GM23248 (cell line): ENCODE results near the gene SLX4IP. TPM values are rescaled to one million over a fixed set of nuclear protein-coding genes. Genes with fewer than 3 reads are reported as not detected.
A peak's percentile ranks its signal among the peaks of the same experiment; 100 is the strongest.

Experiments used
- DNase-seq: peaks from one replicate; pipeline ENCODE4 v3.0.0-alpha.2; 2015
- H2AFZ ChIP-seq: fragments of 200-600 bp; sonication (generic); 2 replicates; pipeline ENCODE4 v1.6.1; 2016; ENCODE audit warnings: antibody characterized with exemption
- H3F3A ChIP-seq: fragments of 200-600 bp; sonication (generic); 2 replicates; pipeline ENCODE4 v1.6.1; 2016; ENCODE audit warnings: mild to moderate bottlenecking, antibody characterized with exemption, mixed run types; ENCODE audit not compliant: insufficient read depth
- H3K27ac ChIP-seq: fragments of 200-600 bp; sonication (generic); 2 replicates; pipeline ENCODE4 v1.5.1; 2016; ENCODE audit warnings: mild to moderate bottlenecking
- H3K27me3 ChIP-seq: fragments of 200-600 bp; sonication (generic); replicated peaks from 2 replicates; pipeline ENCODE4 v1.6.1; 2016; ENCODE audit warnings: mild to moderate bottlenecking; ENCODE audit not compliant: insufficient read depth
- H3K36me3 ChIP-seq: fragments of 200-600 bp; sonication (generic); 2 replicates; pipeline ENCODE4 v1.6.1; 2016; ENCODE audit warnings: low read depth, mild to moderate bottlenecking
- H3K4me1 ChIP-seq: fragments of 200-600 bp; sonication (generic); 2 replicates; pipeline ENCODE4 v1.6.1; 2016; ENCODE audit warnings: mild to moderate bottlenecking; ENCODE audit not compliant: insufficient read depth
- H3K4me2 ChIP-seq: fragments of 200-600 bp; sonication (generic); one replicate; pipeline ENCODE4 v1.6.1; 2016; ENCODE audit warnings: mild to moderate bottlenecking; ENCODE audit not compliant: unreplicated experiment
- H3K4me3 ChIP-seq: fragments of 200-600 bp; sonication (generic); 2 replicates; pipeline ENCODE4 v1.5.1; 2016; ENCODE audit warnings: mild to moderate bottlenecking
- H3K79me2 ChIP-seq: fragments of 200-600 bp; sonication (generic); 2 replicates; pipeline ENCODE4 v1.6.1; 2016; ENCODE audit warnings: mild to moderate bottlenecking; ENCODE audit not compliant: insufficient read depth
- H3K9ac ChIP-seq: fragments of 200-600 bp; sonication (generic); 2 replicates; pipeline ENCODE4 v1.6.1; 2016; ENCODE audit warnings: mild to moderate bottlenecking
- H3K9me2 ChIP-seq: fragments of 200-600 bp; sonication (generic); 2 replicates; pipeline ENCODE4 v1.6.1; 2016; ENCODE audit warnings: mixed run types, mild to moderate bottlenecking, moderate library complexity; ENCODE audit not compliant: insufficient read depth
- H3K9me3 ChIP-seq: fragments of 200-600 bp; sonication (generic); one replicate; pipeline ENCODE4 v1.6.1; 2017; ENCODE audit warnings: low read depth
- H4K20me1 ChIP-seq: fragments of 200-600 bp; sonication (generic); 2 replicates; pipeline ENCODE4 v1.6.0; 2016; ENCODE audit not compliant: insufficient read depth
- EZH2 ChIP-seq: fragments of 200-600 bp; sonication (generic); IDR thresholded peaks from 2 replicates; pipeline ENCODE4 v1.6.1; 2018; ENCODE audit warnings: antibody characterized with exemption, mild to moderate bottlenecking; ENCODE audit not compliant: insufficient read depth, poor library complexity, severe bottlenecking
- EZH2phosphoT487 ChIP-seq: fragments of 200-600 bp; sonication (generic); IDR thresholded peaks from 2 replicates; pipeline ENCODE4 v1.6.1; 2018; ENCODE audit warnings: antibody characterized with exemption, moderate library complexity, mild to moderate bottlenecking, low read depth; ENCODE audit not compliant: insufficient read depth
- WGBS, 2 experiments: methylation state at CpG; one replicate each; pipeline ENCODE4 v1.1.6; 2015 to 2017; ENCODE audit warnings: low lambda C conversion rate in 2 of 2, low coverage in 1 of 2; ENCODE audit errors: missing lambda C conversion rate in 2 of 2; 5-methylcytosine and 5-hydroxymethylcytosine counted together
- in situ Hi-C: fragments of 300-500 bp; cut with MboI; formaldehyde crosslinking; loops from 2 replicates; pipeline ENCODE4 v1.15.0; 2020
- polyA plus RNA-seq: library from polyadenylated mRNA; unstranded; fragments of >200 nt; fragmentation: Nextera tagmentation; extraction: Ambion mirVana; gene quantifications from 2 replicates; pipeline ENCODE4 v1.2.1, GENCODE V29; 2016
- total RNA-seq: library from RNA; depleted of rRNA; stranded (reverse); fragments of >200 nt; shearing (Covaris generic); gene quantifications from 2 replicates; pipeline ENCODE4 v1.2.3, GENCODE V29; 2014

Gene SLX4IP
- total and polyA plus RNA-seq, 2 experiments from 2014 or later, result 3.7 to 3.9 TPM

DNA sequence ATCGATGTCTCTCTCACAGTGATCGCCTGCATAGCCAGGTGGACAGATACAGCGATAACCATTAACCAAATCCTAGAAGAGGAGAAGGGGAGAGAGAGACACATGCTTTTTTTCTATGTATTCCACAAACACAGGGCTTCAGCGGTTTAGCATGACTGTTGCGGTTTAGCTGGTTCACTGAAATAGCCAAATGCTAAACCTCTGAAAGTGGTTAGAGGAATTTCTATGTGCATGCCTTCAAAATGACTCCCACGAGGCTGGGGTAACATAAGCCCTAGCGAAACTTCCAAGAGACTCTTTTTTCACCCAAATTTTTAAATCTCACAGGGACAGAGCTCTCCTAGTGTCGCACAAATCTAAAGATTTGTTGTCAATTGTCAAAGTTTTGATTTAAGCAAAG, 213.5 kb downstream of the SLX4IP start:
- WGBS, 2 experiments, result 79 to 82% methylated on average over 8 of the region's 8 CpGs
- H2AFZ ChIP-seq, result no peak overlapping the region
- peaks cover 6% of the 10 kb centered on the region; the same call in 1 of the 2 replicates for H3K4me1 ChIP-seq
- H3K9me3 ChIP-seq, result no peaks in the 10 kb centered on the region
- no peaks in the 10 kb centered on the region for H3K9me2 ChIP-seq
- H3K4me2 ChIP-seq, result no peak overlapping the region
- H3K79me2 ChIP-seq, result no peaks in the 10 kb centered on the region
- in situ Hi-C loops, result no loop called here
- H3K36me3 ChIP-seq, result no peaks in the 10 kb centered on the region
- peak; percentile 66 for DNase-seq
- H3K27me3 ChIP-seq, result no peaks in the 10 kb centered on the region
- H3F3A ChIP-seq, result no peaks in the 10 kb centered on the region
- no peaks in the 10 kb centered on the region for H4K20me1 ChIP-seq
- TF ChIP-seq EZH2, result no peak
- no peak for TF ChIP-seq EZH2phosphoT487
- no peak overlapping the region for H3K9ac ChIP-seq
- H3K27ac ChIP-seq, result no peak overlapping the region
- no peak overlapping the region for H3K4me3 ChIP-seq

DNA sequence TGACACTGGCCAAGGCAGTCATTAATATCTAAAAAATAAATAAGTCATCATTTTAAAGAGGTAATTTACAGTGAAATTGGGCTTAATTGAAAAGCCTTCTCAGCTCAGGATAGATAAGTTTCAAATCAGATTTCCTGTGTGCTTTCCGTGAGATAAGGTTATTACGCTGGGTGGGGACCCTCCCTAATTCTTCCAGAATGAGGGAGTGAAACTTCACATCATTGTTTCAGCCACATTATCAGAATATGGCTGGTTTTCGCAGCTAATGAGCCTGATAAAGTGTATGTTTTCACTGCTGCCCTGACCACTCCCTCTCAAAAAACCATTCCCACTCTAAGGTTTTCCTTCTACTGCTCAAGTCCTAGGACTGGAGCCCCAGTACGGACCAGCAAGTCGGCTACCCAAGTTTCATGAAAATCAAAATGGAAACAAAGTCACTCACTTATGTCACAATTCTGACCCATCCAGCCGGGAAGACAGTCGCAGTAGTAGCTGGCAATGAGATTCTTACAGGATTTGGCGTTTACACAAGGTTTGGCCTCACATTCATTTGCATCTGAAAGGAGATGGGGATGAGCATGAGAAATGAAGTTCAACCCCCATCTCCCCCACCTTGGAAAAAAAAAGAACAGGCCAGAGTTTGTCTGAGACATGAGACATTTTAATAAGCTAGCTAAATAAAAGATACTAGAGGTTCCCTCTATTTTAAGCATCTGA, 214.1 kb downstream of the SLX4IP start:
- Histone ChIP-seq H3K4me3 (no peak overlapping the region), H3K9ac (no peak overlapping the region), H3K4me2 (no peak overlapping the region), H3K9me3 (no peaks in the 10 kb centered on the region), H4K20me1 (no peaks in the 10 kb centered on the region), H3K4me1 (peaks cover 12% of the 10 kb centered on the region), H3K9me2 (no peaks in the 10 kb centered on the region), H3F3A (no peaks in the 10 kb centered on the region), H3K36me3 (no peaks in the 10 kb centered on the region), H3K79me2 (no peaks in the 10 kb centered on the region), H3K27ac (no peak overlapping the region), H2AFZ (no peak overlapping the region), H3K27me3 (no peaks in the 10 kb centered on the region)
- in situ Hi-C loops, result no loop called here
- no peak for DNase-seq
- TF ChIP-seq EZH2phosphoT487, result no peak
- TF ChIP-seq EZH2, result no peak
- whole genome bisulfite sequencing, 2 experiments, result 97% methylated on average over 8 of the region's 8 CpGs

DNA sequence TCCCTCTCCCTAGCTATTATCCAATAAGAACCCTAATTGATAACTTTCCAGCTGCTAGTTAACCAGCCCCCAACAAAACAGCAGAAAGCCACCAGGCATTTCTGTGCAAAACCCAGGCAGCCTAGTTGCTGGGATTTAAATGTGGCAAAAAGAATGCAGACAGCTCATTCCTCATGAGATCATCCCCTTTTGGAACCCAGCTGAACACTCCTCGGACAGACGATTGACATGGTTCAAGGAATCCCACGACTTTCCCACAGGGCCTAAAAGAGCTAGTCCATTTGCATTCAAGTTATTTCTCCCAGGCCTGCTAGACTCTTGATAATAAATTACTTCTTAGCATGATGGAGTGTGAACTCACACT, 214.7 kb downstream of the SLX4IP start:
- no peak overlapping the region for H2AFZ ChIP-seq
- 72 to 82% methylated on average over 3 of the region's 3 CpGs for WGBS, 2 experiments
- H3K79me2 ChIP-seq, result no peaks in the 10 kb centered on the region
- H3K4me3 ChIP-seq, result no peak overlapping the region
- peaks cover 13% of the 10 kb centered on the region for H3K4me1 ChIP-seq
- H4K20me1 ChIP-seq, result no peaks in the 10 kb centered on the region
- H3K27ac ChIP-seq, result no peak overlapping the region
- in situ Hi-C loops, result loop anchor here (25.0 kb wide), 1 partner anchor 888 kb away; no protein-coding TSS in a partner anchor
- TF ChIP-seq EZH2phosphoT487 (no peak), EZH2 (no peak)
- no peaks in the 10 kb centered on the region for H3K27me3 ChIP-seq
- H3K36me3 ChIP-seq, result no peaks in the 10 kb centered on the region
- no peaks in the 10 kb centered on the region for H3K9me2 ChIP-seq
- no peaks in the 10 kb centered on the region for H3F3A ChIP-seq
- no peaks in the 10 kb centered on the region for H3K9me3 ChIP-seq
- H3K4me2 ChIP-seq, result no peak overlapping the region
- DNase-seq, result no peak
- no peak overlapping the region for H3K9ac ChIP-seq

DNA sequence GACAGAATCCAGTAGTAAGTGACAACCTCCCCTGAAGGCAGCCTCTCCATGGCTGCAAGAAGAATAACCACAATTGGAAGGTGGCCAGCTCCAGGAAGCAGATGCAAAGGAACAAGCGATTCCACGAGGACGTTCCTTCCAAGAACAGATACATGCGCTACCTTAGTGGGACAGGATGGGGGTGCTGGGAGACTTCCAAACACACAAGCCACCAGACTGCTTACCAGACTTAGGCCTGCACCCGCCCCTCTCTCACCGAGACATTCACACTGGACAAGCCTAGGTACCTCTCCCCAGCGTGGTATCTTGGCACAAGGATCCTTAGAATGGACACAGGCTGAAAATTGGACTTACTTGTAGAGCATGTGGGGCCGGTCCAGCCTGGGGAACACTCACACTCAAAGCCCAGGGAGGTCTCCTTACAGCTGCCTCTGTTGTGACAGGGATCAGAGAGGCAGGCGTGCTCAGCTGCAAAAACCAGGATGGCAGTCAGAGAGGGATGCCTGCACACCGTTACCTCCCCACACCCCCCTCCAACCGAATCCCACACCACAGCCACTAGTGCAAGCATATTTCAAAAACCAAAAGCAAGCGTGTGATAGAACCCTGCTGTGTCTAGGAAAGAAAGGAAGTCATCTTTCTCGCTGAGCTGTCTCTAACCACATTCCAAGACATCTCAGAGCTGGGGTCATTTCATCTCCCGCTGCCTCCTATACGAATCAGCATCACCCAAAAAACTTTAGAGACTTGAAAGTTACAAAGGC, 216.3 kb downstream of the SLX4IP start:
- peaks cover 13% of the 10 kb centered on the region for H3K4me1 ChIP-seq
- H3F3A ChIP-seq, result no peaks in the 10 kb centered on the region
- no peak overlapping the region for H3K9ac ChIP-seq
- no peaks in the 10 kb centered on the region for H3K27me3 ChIP-seq
- no peaks in the 10 kb centered on the region for H3K9me2 ChIP-seq
- no peak overlapping the region for H3K27ac ChIP-seq
- H3K79me2 ChIP-seq, result no peaks in the 10 kb centered on the region
- DNase-seq, result peak; percentile 15
- TF ChIP-seq EZH2, result no peak
- no peak for TF ChIP-seq EZH2phosphoT487
- no peaks in the 10 kb centered on the region for H4K20me1 ChIP-seq
- in situ Hi-C loops, result loop anchor here (25.0 kb wide), 1 partner anchor 886 kb away; no protein-coding TSS in a partner anchor
- no peak overlapping the region for H3K4me2 ChIP-seq
- 85 to 90% methylated on average over 15 of the region's 15 CpGs for WGBS, 2 experiments
- no peak overlapping the region for H2AFZ ChIP-seq
- H3K9me3 ChIP-seq, result no peaks in the 10 kb centered on the region
- no peaks in the 10 kb centered on the region for H3K36me3 ChIP-seq
- no peak overlapping the region for H3K4me3 ChIP-seq
